Body of pancreas (tissue), 4 donors: ENCODE results near the gene HMCN2. TPM values are rescaled to one million over a fixed set of nuclear protein-coding genes. Genes with fewer than 3 reads are reported as not detected.
A peak's percentile ranks its signal among the peaks of the same experiment; 100 is the strongest.
"Not testable (repeated sequence)": the region's sequence is repeated elsewhere in the genome, so short reads cannot be mapped to it uniquely, and the experiment has no call there.

ENCODE experiments used
- ATAC-seq: fragments of 150-250 bp; one replicate; pipeline ENCODE4 v1.9.1; 2016
- DNase-seq, 4 donors: peaks; one replicate each; pipeline ENCODE4 v3.0.0-alpha.2; 2019
- H3K27ac ChIP-seq, 4 donors: fragments of 200-600 bp; sonication (generic); 1 replicate in 3 of 4; 2 replicates in 1 of 4; pipeline versions ENCODE4 v1.5.1 to v1.6.1; 2016 to 2019; ENCODE audit warnings: mild to moderate bottlenecking in 1 of 4, mixed read lengths in 1 of 4, moderate library complexity in 1 of 4
- H3K27me3 ChIP-seq, 2 donors: fragments of 200-600 bp; sonication (generic); one replicate each; pipeline ENCODE4 v1.6.0; 2016; ENCODE audit warnings: mild to moderate bottlenecking in 1 of 2
- H3K36me3 ChIP-seq, 2 donors: fragments of 200-600 bp; sonication (generic); replicated peaks in 1 of 2; 2 replicates each; pipeline ENCODE4 v1.5.1; 2016; ENCODE audit warnings: low read depth in 2 of 2; ENCODE audit not compliant: insufficient read depth in 1 of 2
- H3K4me1 ChIP-seq: fragments of 200-600 bp; sonication (generic); one replicate; pipeline ENCODE4 v1.6.0; 2016
- H3K4me3 ChIP-seq, 2 donors: fragments of 200-600 bp; sonication (generic); 1 replicate in 1 of 2; 2 replicates in 1 of 2; pipeline ENCODE4 v1.5.1; 2016 to 2019
- H3K9me3 ChIP-seq, 3 donors: fragments of 200-600 bp; sonication (generic); 1 replicate in 2 of 3; 2 replicates in 1 of 3; pipeline ENCODE4 v1.5.1; 2016
- POLR2A ChIP-seq, 3 donors: fragments of 450-650 bp; IDR thresholded peaks; one replicate each; pipeline ENCODE4 v1.6.1; 2016; ENCODE audit warnings: antibody characterized with exemption in 3 of 3, mild to moderate bottlenecking in 2 of 3
- WGBS, 2 donors: methylation state at CpG; one replicate each; pipeline ENCODE4 v1.1.5; 2017; 5-methylcytosine and 5-hydroxymethylcytosine counted together
- intact Hi-C: fragments of 100-400 bp; cut with DNase I; formaldehyde crosslinking; loops from one replicate; pipeline ENCODE4 v1.15.1; 2023
- total RNA-seq, 2 donors: library from RNA; depleted of rRNA; stranded (reverse); fragments of >200 nt; gene quantifications; one replicate each; pipeline ENCODE4 v1.1.0, GENCODE V29; 2016
- TF ChIP-seq, protein P1 (sequence below), 7 experiments: fragments of 450-650 bp in 4 of 7; fragments of 200-600 bp in 3 of 7; sonication (generic) in 3 of 7; IDR thresholded peaks; one replicate each; pipeline ENCODE4 v1.5.1; 2016 to 2019; ENCODE audit warnings: antibody characterized with exemption in 7 of 7

Gene HMCN2
- total RNA-seq, 2 donors from 2014 or later = 0.78 to 3.6 TPM

DNA sequence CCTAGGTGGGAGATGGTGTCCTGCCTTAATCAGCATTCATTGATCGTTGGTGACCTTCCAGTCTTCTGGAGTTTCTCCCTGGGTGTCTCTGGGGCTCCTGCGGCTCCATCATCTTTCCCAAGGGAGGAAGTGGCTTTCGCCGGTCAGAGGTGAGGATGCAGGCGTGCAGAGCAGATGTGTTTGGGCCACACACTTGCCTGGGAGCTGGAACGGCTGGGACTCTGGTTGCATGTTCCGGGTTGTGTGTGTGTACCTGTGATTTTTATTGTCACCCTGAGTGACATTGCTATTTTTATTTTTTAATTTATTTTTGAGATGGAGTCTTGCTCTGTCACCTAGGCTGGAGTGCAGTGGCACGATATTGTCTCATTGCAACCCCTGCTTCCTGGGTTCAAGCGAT, 9.6 kb downstream of the HMCN2 start:
- TF ChIP-seq, protein P1, sequence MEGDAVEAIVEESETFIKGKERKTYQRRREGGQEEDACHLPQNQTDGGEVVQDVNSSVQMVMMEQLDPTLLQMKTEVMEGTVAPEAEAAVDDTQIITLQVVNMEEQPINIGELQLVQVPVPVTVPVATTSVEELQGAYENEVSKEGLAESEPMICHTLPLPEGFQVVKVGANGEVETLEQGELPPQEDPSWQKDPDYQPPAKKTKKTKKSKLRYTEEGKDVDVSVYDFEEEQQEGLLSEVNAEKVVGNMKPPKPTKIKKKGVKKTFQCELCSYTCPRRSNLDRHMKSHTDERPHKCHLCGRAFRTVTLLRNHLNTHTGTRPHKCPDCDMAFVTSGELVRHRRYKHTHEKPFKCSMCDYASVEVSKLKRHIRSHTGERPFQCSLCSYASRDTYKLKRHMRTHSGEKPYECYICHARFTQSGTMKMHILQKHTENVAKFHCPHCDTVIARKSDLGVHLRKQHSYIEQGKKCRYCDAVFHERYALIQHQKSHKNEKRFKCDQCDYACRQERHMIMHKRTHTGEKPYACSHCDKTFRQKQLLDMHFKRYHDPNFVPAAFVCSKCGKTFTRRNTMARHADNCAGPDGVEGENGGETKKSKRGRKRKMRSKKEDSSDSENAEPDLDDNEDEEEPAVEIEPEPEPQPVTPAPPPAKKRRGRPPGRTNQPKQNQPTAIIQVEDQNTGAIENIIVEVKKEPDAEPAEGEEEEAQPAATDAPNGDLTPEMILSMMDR (IDR thresholded peaks at IDR 0.05) = no peak
- TF ChIP-seq POLR2A (IDR thresholded peaks at IDR 0.05) = no peak
- Histone ChIP-seq H3K4me1 (no peaks in the 10 kb centered on the region), H3K9me3 (no peaks in the 10 kb centered on the region), H3K4me3 (no peak overlapping the region), H3K27ac (no peak overlapping the region), H3K36me3 (no peaks in the 10 kb centered on the region), H3K27me3 (no peaks in the 10 kb centered on the region)
- 62 to 68% methylated on average over 9 of the region's 9 CpGs for whole genome bisulfite sequencing, 2 donors
- intact Hi-C loops = no loop called here
- DNase-seq = no peak
- no peak for ATAC-seq

DNA sequence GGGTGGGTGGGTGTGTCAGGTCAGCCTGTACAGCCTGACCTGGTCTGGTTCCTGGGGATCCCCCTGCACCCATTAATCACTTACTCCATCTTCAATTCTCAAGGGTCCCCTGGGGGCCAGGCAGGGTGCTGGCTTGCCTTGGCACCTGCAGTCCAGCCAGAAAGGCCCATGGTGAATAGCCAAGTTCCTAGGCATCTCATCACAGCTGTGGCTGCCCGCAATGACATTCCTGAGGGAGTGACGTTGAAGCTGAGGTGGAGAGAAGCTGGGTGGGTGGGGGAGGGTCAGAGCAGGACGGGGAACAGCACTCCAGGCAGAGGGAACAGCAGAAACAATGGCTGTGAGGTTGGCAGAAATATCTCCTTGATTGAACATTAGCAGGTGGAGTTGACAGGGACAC, 10.6 kb downstream of the HMCN2 start:
- H3K27me3 ChIP-seq = no peaks in the 10 kb centered on the region
- no peaks in the 10 kb centered on the region for H3K4me1 ChIP-seq
- no peak overlapping the region for H3K4me3 ChIP-seq
- no peak overlapping the region for H3K27ac ChIP-seq
- no peak for ATAC-seq
- no peaks in the 10 kb centered on the region for H3K9me3 ChIP-seq
- WGBS, 2 donors = 52 to 82% methylated on average over 3 of the region's 3 CpGs
- intact Hi-C loops = no loop called here
- no peak for TF ChIP-seq POLR2A (IDR thresholded peaks at IDR 0.05)
- TF ChIP-seq, protein P1 (IDR thresholded peaks at IDR 0.05) = no peak
- H3K36me3 ChIP-seq = no peaks in the 10 kb centered on the region
- no peak for DNase-seq

DNA sequence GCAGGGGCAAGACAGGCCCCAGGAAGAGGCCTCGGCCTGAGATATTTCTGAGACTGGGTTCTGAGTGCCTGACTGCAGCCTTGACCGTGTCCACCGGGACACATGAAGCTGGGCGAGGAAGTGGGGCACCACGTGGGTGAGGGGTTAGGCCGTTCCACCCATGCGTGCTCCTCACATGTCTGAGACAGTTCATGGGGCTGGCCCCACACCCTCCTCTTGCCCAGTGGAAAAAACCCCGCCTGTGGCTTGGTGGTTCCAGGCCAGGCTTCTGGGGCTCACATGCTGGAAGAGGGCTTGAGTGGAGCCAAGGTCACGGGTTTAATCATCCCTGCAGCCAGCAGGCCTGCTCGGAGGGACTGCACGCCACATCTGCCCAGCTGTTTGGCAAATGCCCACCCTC, 11.4 kb downstream of the HMCN2 start:
- no peak overlapping the region for H3K27ac ChIP-seq

DNA sequence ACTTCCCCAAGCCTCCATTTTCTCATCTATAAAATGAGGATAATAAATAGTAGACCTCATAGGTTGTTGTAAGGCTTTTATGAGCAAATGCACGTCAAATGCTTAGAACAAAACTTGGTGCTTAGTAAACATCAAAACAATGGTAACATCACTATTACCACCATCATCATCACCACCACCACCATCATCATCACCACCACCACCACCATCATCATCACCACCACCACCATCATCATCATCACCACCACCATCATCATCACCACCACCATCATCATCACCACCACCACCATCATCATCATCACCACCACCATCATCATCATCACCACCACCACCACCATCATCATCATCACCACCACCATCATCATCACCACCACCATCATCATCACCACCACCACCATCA, 12.0 kb downstream of the HMCN2 start:
- H3K27ac ChIP-seq, H3K36me3 ChIP-seq, H3K4me3 ChIP-seq, ATAC-seq, H3K9me3 ChIP-seq, H3K4me1 ChIP-seq, H3K27me3 ChIP-seq, intact Hi-C loops, DNase-seq: not testable (repeated sequence)
- WGBS, 2 donors = 96 to 100% methylated on average over 1 of the region's 1 CpG

More for the DNA sequence above, 11.4 kb downstream of the HMCN2 start:
- Histone ChIP-seq H3K36me3 (no peaks in the 10 kb centered on the region), H3K4me3 (no peak overlapping the region), H3K4me1 (no peaks in the 10 kb centered on the region), H3K27me3 (no peaks in the 10 kb centered on the region), H3K9me3 (no peaks in the 10 kb centered on the region)
- DNase-seq = no peak
- WGBS, 2 donors = 86 to 100% methylated on average over 1 to 10 of the region's 11 CpGs
- intact Hi-C loops = no loop called here
- TF ChIP-seq, protein P1 (IDR thresholded peaks at IDR 0.05) = no peak
- TF ChIP-seq POLR2A (IDR thresholded peaks at IDR 0.05) = no peak
- no peak for ATAC-seq

GRCh38 chr9:130283539-130284248, 18.1 kb downstream of the HMCN2 start:
- DNase-seq (peak in 1 of 4 donors; percentile 32), ATAC-seq (no peak)
- Histone ChIP-seq H3K27ac (no peak overlapping the region), H3K4me3 (no peak overlapping the region), H3K4me1 (no peaks in the 10 kb centered on the region), H3K9me3 (no peaks in the 10 kb centered on the region), H3K27me3 (no peaks in the 10 kb centered on the region), H3K36me3 (no peaks in the 10 kb centered on the region)
- intact Hi-C loops = no loop called here
- TF ChIP-seq, protein P1 (IDR thresholded peaks at IDR 0.05) = no peak
- no peak for TF ChIP-seq POLR2A (IDR thresholded peaks at IDR 0.05)
- 58 to 64% methylated on average over 4 of the region's 4 CpGs for WGBS, 2 donors
